HepG2 (cell line): ENCODE data around the gene ARFGEF3. TPM values are rescaled to one million over a fixed set of nuclear protein-coding genes. Genes with fewer than 3 reads are reported as not detected.

Experiments used
- ATF7-NPFF ChIP-seq: sonication (generic); formaldehyde crosslinking; IDR thresholded peaks from 2 replicates; pipeline ENCODE4 v1.8.1; 2023; ENCODE audit warnings: mild to moderate bottlenecking, low read depth, missing genetic modification reagents, moderate library complexity
- DDIT3 ChIP-seq: sonication (generic); formaldehyde crosslinking; IDR thresholded peaks from 2 replicates; pipeline ENCODE4 v1.4.0; 2020; ENCODE audit warnings: mild to moderate bottlenecking, missing genetic modification reagents
- FOSL2 ChIP-seq: sonication (generic); formaldehyde crosslinking; IDR thresholded peaks from 2 replicates; pipeline ENCODE4 v1.4.0; 2020; ENCODE audit warnings: missing genetic modification reagents
- GMEB2 ChIP-seq: IDR thresholded peaks from 2 replicates; pipeline ENCODE4 v1.6.1; 2016; ENCODE audit warnings: missing biosample characterization, missing genetic modification reagents, low read depth
- HOXA9 ChIP-seq: sonication (generic); formaldehyde crosslinking; IDR thresholded peaks from 2 replicates; pipeline ENCODE4 v1.8.1; 2022; ENCODE audit warnings: missing genetic modification reagents, mild to moderate bottlenecking, moderate library complexity, borderline replicate concordance
- IRX3 ChIP-seq: sonication (generic); formaldehyde crosslinking; IDR thresholded peaks from 2 replicates; pipeline ENCODE4 v1.8.1; 2023; ENCODE audit warnings: mild to moderate bottlenecking, low read depth, missing genetic modification reagents, borderline replicate concordance
- MAFK ChIP-seq, 2 experiments: IDR thresholded peaks in 1 of 2; conservative IDR thresholded peaks in 1 of 2; 2 replicates each; pipeline ENCODE4 v1.6.1; 2011; ENCODE audit warnings: improper control_type of control experiment in 2 of 2, low read length in 2 of 2
- MTA3 ChIP-seq: sonication (generic); formaldehyde crosslinking; IDR thresholded peaks from 2 replicates; pipeline ENCODE4 v1.4.0; 2020; ENCODE audit warnings: missing genetic modification reagents
- NFE2L2 ChIP-seq: fragments of 150-350 bp; IDR thresholded peaks from 2 replicates; pipeline ENCODE4 v1.6.1; 2014; ENCODE audit warnings: low read length
- RBM39 ChIP-seq: fragments of 200-400 bp; formaldehyde crosslinking; IDR thresholded peaks from one replicate; pipeline ENCODE4 v1.6.1; 2018; ENCODE audit warnings: antibody characterized with exemption, mild to moderate bottlenecking, low read depth, low read length; ENCODE audit not compliant: poor library complexity, severe bottlenecking
- ZNF101 ChIP-seq: sonication (generic); formaldehyde crosslinking; IDR thresholded peaks from 2 replicates; pipeline ENCODE4 v1.4.0; 2020; ENCODE audit warnings: mild to moderate bottlenecking, low read depth, missing genetic modification reagents, borderline replicate concordance
- ZNF230 ChIP-seq: sonication (generic); formaldehyde crosslinking; IDR thresholded peaks from 2 replicates; pipeline ENCODE4 v1.4.0; 2020; ENCODE audit warnings: mild to moderate bottlenecking, missing genetic modification reagents
- ZNF407 ChIP-seq: sonication (generic); formaldehyde crosslinking; IDR thresholded peaks from one replicate; pipeline ENCODE4 v1.5.1; 2020; ENCODE audit warnings: mild to moderate bottlenecking, missing genetic modification reagents; ENCODE audit errors: not compliant biosample characterization
- ZNF546 ChIP-seq: sonication (generic); formaldehyde crosslinking; conservative IDR thresholded peaks from 2 replicates; pipeline ENCODE4 v1.8.1; 2023; ENCODE audit warnings: mild to moderate bottlenecking, missing genetic modification reagents
- ZNF550 ChIP-seq: sonication (generic); formaldehyde crosslinking; IDR thresholded peaks from 2 replicates; pipeline ENCODE4 v1.4.0; 2020; ENCODE audit warnings: mild to moderate bottlenecking, missing genetic modification reagents, borderline replicate concordance
- ZNF740 ChIP-seq: sonication (generic); formaldehyde crosslinking; IDR thresholded peaks from 2 replicates; pipeline ENCODE4 v1.4.0; 2020; ENCODE audit warnings: missing genetic modification reagents
- ZNF878 ChIP-seq: sonication (generic); formaldehyde crosslinking; IDR thresholded peaks from 2 replicates; pipeline ENCODE4 v1.8.1; 2023; ENCODE audit warnings: mild to moderate bottlenecking, missing genetic modification reagents, moderate library complexity
- ZSCAN12 ChIP-seq: sonication (generic); formaldehyde crosslinking; IDR thresholded peaks from 2 replicates; pipeline ENCODE4 v1.9.0; 2021; ENCODE audit warnings: mild to moderate bottlenecking, missing genetic modification reagents
- polyA plus RNA-seq, 8 experiments: library from polyadenylated mRNA; depleted of rRNA in 3 of 8; stranded (reverse) in 7 of 8; unstranded in 1 of 8; fragments of >200 nt; fragmentation: Illumina TruSeq in 4 of 8; extraction: Trizol in 4 of 8; gene quantifications; 2 replicates each; pipeline versions ENCODE4 v1.2.1 to v1.2.3, GENCODE V29; 2011 to 2016; ENCODE audit warnings: low read depth in 4 of 8, missing spikeins in 1 of 8, mixed read lengths in 1 of 8; ENCODE audit not compliant: insufficient read depth in 1 of 8
- total RNA-seq, 5 experiments: library from RNA; depleted of rRNA; stranded (reverse); fragments of >200 nt; fragmentation: Illumina TruSeq; extraction: Trizol; gene quantifications; 2 replicates each; pipeline ENCODE4 v1.2.3, GENCODE V29; 2016; ENCODE audit warnings: low read depth in 1 of 5

ARFGEF3 gene
- total and polyA plus RNA-seq, 2 of the 13 experiments (the other 11 are each of a cell fraction or from before 2014, with no cell fraction given), result 0.60 to 2.6 TPM

GRCh38 chr6:138219901-138220300 lies 58.2 kb downstream of the ARFGEF3 start (continued):
- TF ChIP-seq ZSCAN12 (CRISPR knock-in tag), result no peak
- TF ChIP-seq RBM39, result no peak
- TF ChIP-seq MTA3 (CRISPR knock-in tag), result no peak
- TF ChIP-seq ZNF550 (CRISPR knock-in tag), result no peak
- no peak for TF ChIP-seq DDIT3
- TF ChIP-seq ZNF878 (CRISPR knock-in tag), result no peak
- no peak for TF ChIP-seq GMEB2
- TF ChIP-seq ZNF407 (CRISPR knock-in tag), result no peak
- no peak for TF ChIP-seq MAFK (conservative IDR thresholded peaks at IDR 0.05 in 1 of 2, IDR thresholded peaks at IDR 0.05 in 1 of 2; ENCODE audit: low read length in 2 of 2)
- no peak for TF ChIP-seq ZNF546 (CRISPR knock-in tag)
- no peak for TF ChIP-seq ATF7-NPFF
- no peak for TF ChIP-seq NFE2L2
- no peak for TF ChIP-seq HOXA9 (CRISPR knock-in tag)
- peak; percentile 49; the same call in 1 of the 2 replicates for TF ChIP-seq FOSL2 (CRISPR knock-in tag)
- no peak for TF ChIP-seq ZNF230 (CRISPR knock-in tag)
- TF ChIP-seq ZNF101, result no peak
- no peak for TF ChIP-seq IRX3
- no peak for TF ChIP-seq ZNF740 (CRISPR knock-in tag)
